Activated CD8-positive, alpha-beta memory T cell treated with anti-CD3 and anti-CD28 coated beads, Interleukin-2, amount 10 ng/mL, durations not matched to agents 7 days and 5 days (primary cell): ENCODE data around the gene AP1AR. TPM values are rescaled to one million over a fixed set of nuclear protein-coding genes. Genes with fewer than 3 reads are reported as not detected.
"Not testable (repeated sequence)": the region's sequence is repeated elsewhere in the genome, so short reads cannot be mapped to it uniquely, and the experiment has no call there.

Experiments
- ATAC-seq: fragments of 150-1000 bp; cut with Tn5 transposase; one replicate; pipeline ENCODE4 v1.10.0; 2021; ENCODE audit warnings: moderate library complexity
- CTCF ChIA-PET: fragments of 350-600 bp; sonication (Branson Sonifier 250); formaldehyde crosslinking; loops from one replicate; lab custom pipeline; 2021; ENCODE audit warnings: antibody characterized with exemption; lab: Charles Lee
- DNase-seq: peaks from one replicate; pipeline ENCODE4 v3.0.0-alpha.2; 2020
- H3K27ac Mint-ChIP-seq: one replicate; pipeline ENCODE4 v1.8.0; 2021; ENCODE audit warnings: mild to moderate bottlenecking, mixed read lengths
- H3K27me3 Mint-ChIP-seq: one replicate; pipeline ENCODE4 v1.8.0; 2021; ENCODE audit warnings: mixed read lengths
- H3K36me3 Mint-ChIP-seq: one replicate; pipeline ENCODE4 v1.8.0; 2021; ENCODE audit warnings: mild to moderate bottlenecking, mixed read lengths
- H3K4me1 Mint-ChIP-seq: one replicate; pipeline ENCODE4 v1.8.0; 2021; ENCODE audit warnings: mixed read lengths
- H3K4me3 Mint-ChIP-seq: one replicate; pipeline ENCODE4 v1.8.0; 2021; ENCODE audit warnings: mild to moderate bottlenecking, moderate library complexity, mixed read lengths
- H3K9me3 Mint-ChIP-seq: one replicate; pipeline ENCODE4 v1.8.0; 2022; ENCODE audit warnings: low read depth, mixed read lengths
- total RNA-seq, 2 experiments: library from RNA; stranded (reverse); gene quantifications; one replicate each; pipeline ENCODE4 v1.2.3, GENCODE V29; 2021

AP1AR gene
- total RNA-seq, 2 experiments from 2014 or later: 13.6 to 17.8 TPM

GRCh38 chr4:112288455-112288854 is 56.9 kb downstream of the AP1AR start:
- CTCF ChIA-PET: interaction anchor here (0.9 to 1.4 kb wide), 2 partner anchors 34 to 56 kb away, joined by 3 to 4 read pairs; partner anchors contain the start of gene AP1AR
- Mint-ChIP-seq H3K27me3 (no peaks in the 10 kb centered on the region), H3K36me3 (peaks cover 13% of the 10 kb centered on the region), H3K4me3 (peak overlapping the region; percentile 46), H3K27ac (peak overlapping the region; percentile 88), H3K9me3 (no peaks in the 10 kb centered on the region), H3K4me1 (peaks cover 52% of the 10 kb centered on the region)
- DNase-seq (no peak), ATAC-seq (no peak)

- CTCF ChIA-PET: interaction anchor here (0.7 to 0.9 kb wide), 2 partner anchors 17 to 33 kb away, joined by 3 read pairs; no protein-coding TSS in a partner anchor
- no peak for DNase-seq
- H3K27me3 Mint-ChIP-seq: no peaks in the 10 kb centered on the region
- H3K9me3 Mint-ChIP-seq: no peaks in the 10 kb centered on the region
- peaks cover 9% of the 10 kb centered on the region for H3K36me3 Mint-ChIP-seq
- no peak for ATAC-seq
- H3K4me3 Mint-ChIP-seq: no peak overlapping the region
- H3K4me1 Mint-ChIP-seq: peaks cover 45% of the 10 kb centered on the region
- H3K27ac Mint-ChIP-seq: peak overlapping the region; percentile 65
Observed at GRCh38 chr4:112289407-112290253, 58.0 kb downstream of the AP1AR start.

- H3K27ac Mint-ChIP-seq: peak overlapping the region; percentile 44
- CTCF ChIA-PET: no interaction called here
Observed at GRCh38 chr4:112290341-112290740, 58.8 kb downstream of the AP1AR start.

GRCh38 chr4:112296949-112297880 is 65.6 kb downstream of the AP1AR start, which contains the start of gene ALPK1:
TSS of gene ALPK1 (plus strand) at chr4:112297369.
- peaks cover 21% of the 10 kb centered on the region for H3K4me1 Mint-ChIP-seq
- no peaks in the 10 kb centered on the region for H3K9me3 Mint-ChIP-seq
- peak within 1 kb of the TSS; percentile 72 for H3K27ac Mint-ChIP-seq
- peaks cover 4% of the 10 kb centered on the region for H3K36me3 Mint-ChIP-seq
- no peaks in the 10 kb centered on the region for H3K27me3 Mint-ChIP-seq
- ATAC-seq: peak; percentile 89
- CTCF ChIA-PET: interaction anchor here (1.1 to 1.5 kb wide), 2 partner anchors 10 to 25 kb away, joined by 4 to 7 read pairs; partner anchors contain the start of gene TIFA
- DNase-seq: no peak
- peak within 1 kb of the TSS; percentile 72 for H3K4me3 Mint-ChIP-seq

More at GRCh38 chr4:112290341-112290740, 58.8 kb downstream of the AP1AR start:
- Mint-ChIP-seq H3K36me3 (peaks cover 7% of the 10 kb centered on the region), H3K9me3 (no peaks in the 10 kb centered on the region), H3K4me3 (no peak overlapping the region), H3K27me3 (no peaks in the 10 kb centered on the region), H3K4me1 (peaks cover 45% of the 10 kb centered on the region)
- ATAC-seq: no peak
- DNase-seq: no peak

GRCh38 chr4:112299721-112300120 is 68.1 kb downstream of the AP1AR start:
- ATAC-seq (no peak), DNase-seq (no peak)
- CTCF ChIA-PET: interaction anchor here (1.0 to 1.6 kb wide), 4 partner anchors 10 to 224 kb away, joined by 3 to 5 read pairs (median 4); no protein-coding TSS in a partner anchor
- Mint-ChIP-seq H3K4me1 (peaks cover 21% of the 10 kb centered on the region), H3K27ac (no peak overlapping the region), H3K27me3 (no peaks in the 10 kb centered on the region), H3K36me3 (no peaks in the 10 kb centered on the region), H3K4me3 (no peak overlapping the region), H3K9me3 (no peaks in the 10 kb centered on the region)

- Mint-ChIP-seq H3K27me3 (no peaks in the 10 kb centered on the region), H3K4me3 (no peak overlapping the region), H3K36me3 (peaks cover 3% of the 10 kb centered on the region), H3K9me3 (no peaks in the 10 kb centered on the region), H3K27ac (no peak overlapping the region), H3K4me1 (peaks cover 11% of the 10 kb centered on the region)
- CTCF ChIA-PET: interaction anchor here (0.6 to 1.4 kb wide), 3 partner anchors 18 to 214 kb away, joined by 3 to 4 read pairs (median 3); partner anchors contain the start of gene NEUROG2
- ATAC-seq (no peak), DNase-seq (no peak)
Observed at GRCh38 chr4:112302320-112303274, 71.0 kb downstream of the AP1AR start.

- H3K9me3 Mint-ChIP-seq, CTCF ChIA-PET, DNase-seq, H3K27me3 Mint-ChIP-seq, H3K36me3 Mint-ChIP-seq, H3K4me1 Mint-ChIP-seq, ATAC-seq, H3K4me3 Mint-ChIP-seq, H3K27ac Mint-ChIP-seq: not testable (repeated sequence)
Observed at GRCh38 chr4:112305477-112305876, 73.9 kb downstream of the AP1AR start.

GRCh38 chr4:112309263-112309791 is 77.7 kb downstream of the AP1AR start:
- H3K36me3 Mint-ChIP-seq, DNase-seq, H3K4me1 Mint-ChIP-seq, H3K27ac Mint-ChIP-seq, H3K4me3 Mint-ChIP-seq, H3K27me3 Mint-ChIP-seq, ATAC-seq, H3K9me3 Mint-ChIP-seq: not testable (repeated sequence)
- CTCF ChIA-PET: interaction anchor here (1.0 to 3.8 kb wide), 4 partner anchors 10 to 201 kb away, joined by 3 to 23 read pairs (median 4); no protein-coding TSS in a partner anchor

GRCh38 chr4:112311516-112311915 is 79.9 kb downstream of the AP1AR start:
- Mint-ChIP-seq H3K9me3 (no peaks in the 10 kb centered on the region), H3K27me3 (no peaks in the 10 kb centered on the region), H3K4me1 (peaks cover 7% of the 10 kb centered on the region), H3K4me3 (no peak overlapping the region), H3K27ac (no peak overlapping the region), H3K36me3 (peaks cover 12% of the 10 kb centered on the region)
- CTCF ChIA-PET: interaction anchor here (1.4 to 3.8 kb wide), 2 partner anchors 9 to 52 kb away, joined by 3 to 23 read pairs; no protein-coding TSS in a partner anchor
- no peak for ATAC-seq
- DNase-seq: no peak

- Mint-ChIP-seq H3K9me3 (no peaks in the 10 kb centered on the region), H3K4me1 (peaks cover 7% of the 10 kb centered on the region), H3K27me3 (no peaks in the 10 kb centered on the region), H3K27ac (peak overlapping the region; percentile 25), H3K4me3 (no peak overlapping the region), H3K36me3 (peaks cover 16% of the 10 kb centered on the region)
- DNase-seq (no peak), ATAC-seq (no peak)
- CTCF ChIA-PET: interaction anchor here (1.4 kb wide), 1 partner anchor 51 kb away, joined by 3 read pairs; no protein-coding TSS in a partner anchor
Observed at GRCh38 chr4:112312610-112313239, 81.1 kb downstream of the AP1AR start.

GRCh38 chr4:112315446-112315845 is 83.9 kb downstream of the AP1AR start:
- CTCF ChIA-PET: no interaction called here
- no peak overlapping the region for H3K4me3 Mint-ChIP-seq
- no peak overlapping the region for H3K27ac Mint-ChIP-seq
- H3K9me3 Mint-ChIP-seq: no peaks in the 10 kb centered on the region
- peaks cover 16% of the 10 kb centered on the region for H3K4me1 Mint-ChIP-seq
- ATAC-seq: no peak
- H3K27me3 Mint-ChIP-seq: no peaks in the 10 kb centered on the region
- no peak for DNase-seq
- peaks cover 9% of the 10 kb centered on the region for H3K36me3 Mint-ChIP-seq
